ENCODE results near the gene GPRC5D.

GPRC5D gene

DNA sequence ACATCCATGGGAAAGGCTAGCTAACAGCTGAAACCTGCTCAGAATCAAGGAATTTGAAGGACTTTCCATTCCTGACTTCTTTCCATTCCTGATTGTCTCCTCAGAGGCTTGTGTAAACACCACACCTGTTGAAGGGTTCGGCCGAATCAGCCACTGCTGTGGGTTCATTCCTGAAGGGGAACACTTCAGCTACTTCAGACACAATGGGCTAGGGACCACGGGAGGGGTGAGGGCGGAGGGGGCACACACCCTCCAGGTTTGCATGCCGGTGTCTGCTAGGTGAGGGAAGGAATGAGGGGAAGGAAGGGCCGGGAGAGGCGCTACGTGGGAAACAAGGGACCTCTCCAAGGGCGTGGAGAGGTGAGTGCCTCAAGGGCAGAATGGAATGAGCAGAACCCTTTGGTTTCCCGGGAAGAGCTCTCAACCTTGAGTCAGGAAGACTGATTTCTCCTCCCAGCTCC, 59.3 kb downstream of the GPRC5D start:
- no peaks in the 10 kb centered on the region for H3K36me3 ChIP-seq
- no peaks in the 10 kb centered on the region; the same call in 1 of the 2 replicates for H3K4me1 ChIP-seq
- peaks cover 69% of the 10 kb centered on the region for H3K27me3 ChIP-seq
- no peak for TF ChIP-seq CTCF (IDR thresholded peaks at IDR 0.05; ENCODE audit: low read depth, low read length)
- DNase-seq = no peak
- no peak overlapping the region for H3K4me3 ChIP-seq (ENCODE audit: low read depth, low read length)
- H3K9me3 ChIP-seq = no peaks in the 10 kb centered on the region

- H3K27me3 ChIP-seq = peaks cover 72% of the 10 kb centered on the region
- DNase-seq = no peak
- no peak for TF ChIP-seq CTCF (IDR thresholded peaks at IDR 0.05; ENCODE audit: low read depth, low read length)
Measured at GRCh38 chr12:12891881-12892355, 60.1 kb downstream of the GPRC5D start.

GRCh38 chr12:12891080-12891880, 60.7 kb downstream of the GPRC5D start, which contains the start of gene GPRC5A:
Gene GPRC5A, plus strand, starts transcription at chr12:12891562. Its CDS starts 16,688 bp downstream, at chr12:12908250.
- Histone ChIP-seq H3K4me3 (ENCODE audit: low read depth, low read length) (peak within 1 kb of the TSS; percentile 56), H3K9me3 (no peaks in the 10 kb centered on the region), H3K27me3 (peaks cover 67% of the 10 kb centered on the region), H3K36me3 (no peaks in the 10 kb centered on the region), H3K4me1 (no peaks in the 10 kb centered on the region; the same call in 1 of the 2 replicates)
- peak; percentile 34 for DNase-seq
- no peak for TF ChIP-seq CTCF (IDR thresholded peaks at IDR 0.05; ENCODE audit: low read depth, low read length)

More at GRCh38 chr12:12891881-12892355, 60.1 kb downstream of the GPRC5D start:
- Histone ChIP-seq H3K9me3 (no peaks in the 10 kb centered on the region), H3K4me3 (ENCODE audit: low read depth, low read length) (no peak overlapping the region), H3K36me3 (no peaks in the 10 kb centered on the region), H3K4me1 (no peaks in the 10 kb centered on the region; the same call in 1 of the 2 replicates)

Measured in BE2C (cell line).